ENCODE measurements around the gene AIG1. TPM values are rescaled to one million over a fixed set of nuclear protein-coding genes. Genes with fewer than 3 reads are reported as not detected.

AIG1 gene
- total and polyA plus RNA-seq, 4 donors = 32.4 to 72.3 (median 49.3) TPM

- no peaks in the 10 kb centered on the region for H3K9me3 ChIP-seq (ENCODE audit: control insufficient read depth, low read length)
- no peak for ATAC-seq (ENCODE audit: low FRiP score)
- no peak for DNase-seq
- no peaks in the 10 kb centered on the region for H3K27me3 ChIP-seq (ENCODE audit: control insufficient read depth in 1 of 2, insufficient read depth in 2 of 2, low read length in 1 of 2)
- intact Hi-C loops (cut with DNase I) = no loop called here
- no peaks in the 10 kb centered on the region for H3K36me3 ChIP-seq (ENCODE audit: control insufficient read depth in 1 of 2, insufficient read depth in 2 of 2, low read length in 1 of 2)
- no peak overlapping the region for H3K27ac ChIP-seq (ENCODE audit: low read depth in 1 of 2, low read length in 2 of 2)
- H3K4me1 ChIP-seq (ENCODE audit: control insufficient read depth in 1 of 2, insufficient read depth in 2 of 2, low read length in 2 of 2) = peaks cover 0 to 5% of the 10 kb centered on the region in 2 donors
- WGBS, 2 donors = 97 to 99% methylated on average over 1 of the region's 1 CpG
- H3K4me3 ChIP-seq (ENCODE audit: low read length in 2 of 2) = no peak overlapping the region
These were observed 132.9 kb downstream of the AIG1 start for GRCh38 chr6:143193571-143194094.

DNA sequence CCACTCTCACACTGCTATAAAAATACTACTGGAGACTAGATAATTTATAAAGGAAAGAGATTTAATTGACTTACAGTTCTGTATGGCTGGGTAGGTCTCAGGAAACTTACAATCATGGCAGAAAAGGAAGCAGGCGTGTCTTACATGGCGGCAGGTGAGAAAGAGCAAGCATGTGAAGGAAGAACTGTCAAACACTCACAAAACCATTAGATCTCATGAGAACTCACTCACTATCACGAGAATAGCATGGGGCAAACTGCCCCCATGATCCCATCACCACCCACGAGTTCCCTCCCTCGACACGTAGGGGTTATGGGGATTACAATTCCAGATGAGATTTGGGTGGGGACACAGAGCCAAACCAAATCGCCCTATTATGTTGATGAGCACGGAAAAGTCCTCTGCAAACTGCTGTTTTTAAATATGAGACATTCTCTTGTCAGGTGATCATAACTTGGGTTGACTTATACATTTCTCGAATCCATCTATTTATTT, 133.5 kb downstream of the AIG1 start:
- no peak for ATAC-seq (ENCODE audit: low FRiP score)
- intact Hi-C loops (cut with DNase I) = no loop called here
- no peak for DNase-seq
- H3K27me3 ChIP-seq (ENCODE audit: control insufficient read depth in 1 of 2, insufficient read depth in 2 of 2, low read length in 1 of 2) = no peaks in the 10 kb centered on the region
- H3K4me3 ChIP-seq (ENCODE audit: low read length in 2 of 2) = no peak overlapping the region
- no peaks in the 10 kb centered on the region for H3K9me3 ChIP-seq (ENCODE audit: control insufficient read depth, low read length)
- no peak overlapping the region for H3K27ac ChIP-seq (ENCODE audit: low read depth in 1 of 2, low read length in 2 of 2)
- H3K36me3 ChIP-seq (ENCODE audit: control insufficient read depth in 1 of 2, insufficient read depth in 2 of 2, low read length in 1 of 2) = no peaks in the 10 kb centered on the region
- peaks cover 0 to 5% of the 10 kb centered on the region in 2 donors for H3K4me1 ChIP-seq (ENCODE audit: control insufficient read depth in 1 of 2, insufficient read depth in 2 of 2, low read length in 2 of 2)
- WGBS, 2 donors = 97 to 99% methylated on average over 9 of the region's 9 CpGs

DNA sequence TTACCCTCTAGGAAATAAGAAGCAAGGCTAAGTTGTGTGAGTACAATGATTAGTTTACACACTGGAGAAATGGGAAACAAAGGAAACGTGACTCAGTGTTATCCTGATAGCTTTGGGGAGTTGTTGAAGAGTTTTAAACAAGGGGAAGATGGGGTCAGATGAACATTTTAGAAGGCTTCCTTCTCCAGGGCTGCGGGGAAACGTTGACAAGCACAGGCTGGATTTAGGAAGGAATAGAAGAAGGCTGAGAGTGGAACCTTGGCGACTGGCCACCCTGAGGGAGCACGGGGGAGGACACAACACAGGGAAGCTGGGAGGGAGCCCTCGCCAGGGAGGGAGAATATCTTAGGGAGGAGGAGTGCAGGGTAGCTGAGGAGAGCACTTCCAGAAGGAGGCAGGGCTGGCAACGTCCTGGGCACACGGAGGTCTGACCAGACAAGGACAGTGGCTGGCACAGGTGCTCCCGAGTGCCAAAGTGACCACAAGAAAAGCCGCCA, 134.7 kb downstream of the AIG1 start:
- intact Hi-C loops (cut with DNase I) = loop anchor here in 1 of 2 donors (5.0 kb wide), 1 partner anchor 133 kb away; the partner anchor contains the start of gene AIG1
- WGBS, 2 donors = 26 to 29% methylated on average over 10 of the region's 10 CpGs
- Histone ChIP-seq H3K36me3 (ENCODE audit: control insufficient read depth in 1 of 2, insufficient read depth in 2 of 2, low read length in 1 of 2) (no peaks in the 10 kb centered on the region), H3K27me3 (ENCODE audit: control insufficient read depth in 1 of 2, insufficient read depth in 2 of 2, low read length in 1 of 2) (no peaks in the 10 kb centered on the region), H3K27ac (ENCODE audit: low read depth in 1 of 2, low read length in 2 of 2) (no peak overlapping the region), H3K4me1 (ENCODE audit: control insufficient read depth in 1 of 2, insufficient read depth in 2 of 2, low read length in 2 of 2) (peaks cover 2 to 9% of the 10 kb centered on the region in 2 donors), H3K4me3 (ENCODE audit: low read length in 2 of 2) (no peak overlapping the region), H3K9me3 (ENCODE audit: control insufficient read depth, low read length) (no peaks in the 10 kb centered on the region)
- DNase-seq = peak in 1 of 2 donors; percentile 62
- no peak for ATAC-seq (ENCODE audit: low FRiP score)

GRCh38 chr6:143196525-143197225, 136.0 kb downstream of the AIG1 start:
- H3K27me3 ChIP-seq (ENCODE audit: control insufficient read depth in 1 of 2, insufficient read depth in 2 of 2, low read length in 1 of 2) = no peaks in the 10 kb centered on the region
- ATAC-seq (ENCODE audit: low FRiP score) (no peak), DNase-seq (no peak)
- intact Hi-C loops (cut with DNase I) = loop anchor here in 1 of 2 donors (5.0 kb wide), 1 partner anchor 134 kb away; the partner anchor contains the start of gene AIG1
- peaks cover 3 to 12% of the 10 kb centered on the region in 2 donors for H3K4me1 ChIP-seq (ENCODE audit: control insufficient read depth in 1 of 2, insufficient read depth in 2 of 2, low read length in 2 of 2)
- 75 to 80% methylated on average over 5 of the region's 5 CpGs for WGBS, 2 donors
- H3K9me3 ChIP-seq (ENCODE audit: control insufficient read depth, low read length) = no peaks in the 10 kb centered on the region
- no peaks in the 10 kb centered on the region for H3K36me3 ChIP-seq (ENCODE audit: control insufficient read depth in 1 of 2, insufficient read depth in 2 of 2, low read length in 1 of 2)
- H3K4me3 ChIP-seq (ENCODE audit: low read length in 2 of 2) = no peak overlapping the region
- H3K27ac ChIP-seq (ENCODE audit: low read depth in 1 of 2, low read length in 2 of 2) = no peak overlapping the region

DNA sequence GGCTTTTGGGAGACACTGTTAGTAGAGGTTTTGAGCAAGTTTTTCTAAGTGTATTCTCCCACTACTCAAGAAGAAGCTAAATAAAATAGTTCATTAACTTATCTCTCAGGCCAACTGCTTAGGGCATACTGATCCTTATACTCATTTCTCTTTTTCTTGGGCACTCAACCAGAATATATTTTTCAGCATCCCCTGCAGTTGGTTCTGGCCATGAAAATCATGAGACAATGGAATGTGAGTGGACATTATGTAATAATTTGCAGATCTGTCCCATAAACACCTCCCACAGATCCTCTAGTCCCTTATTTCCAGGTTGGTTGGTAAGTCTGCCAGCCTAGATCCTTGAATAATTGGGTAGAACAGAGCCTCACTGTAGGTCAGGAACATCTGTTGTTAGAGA, 136.7 kb downstream of the AIG1 start:
- H3K9me3 ChIP-seq (ENCODE audit: control insufficient read depth, low read length) = no peaks in the 10 kb centered on the region
- H3K27me3 ChIP-seq (ENCODE audit: control insufficient read depth in 1 of 2, insufficient read depth in 2 of 2, low read length in 1 of 2) = no peaks in the 10 kb centered on the region
- intact Hi-C loops (cut with DNase I) = loop anchor here in 1 of 2 donors (5.0 kb wide), 1 partner anchor 135 kb away; the partner anchor contains the start of gene AIG1
- H3K36me3 ChIP-seq (ENCODE audit: control insufficient read depth in 1 of 2, insufficient read depth in 2 of 2, low read length in 1 of 2) = no peaks in the 10 kb centered on the region
- ATAC-seq (ENCODE audit: low FRiP score) (no peak), DNase-seq (no peak)
- no peak overlapping the region for H3K4me3 ChIP-seq (ENCODE audit: low read length in 2 of 2)
- H3K4me1 ChIP-seq (ENCODE audit: control insufficient read depth in 1 of 2, insufficient read depth in 2 of 2, low read length in 2 of 2) = peaks cover 3 to 14% of the 10 kb centered on the region in 2 donors
- no peak overlapping the region for H3K27ac ChIP-seq (ENCODE audit: low read depth in 1 of 2, low read length in 2 of 2)

GRCh38 chr6:143198312-143198711, 137.6 kb downstream of the AIG1 start:
- Histone ChIP-seq H3K36me3 (ENCODE audit: control insufficient read depth in 1 of 2, insufficient read depth in 2 of 2, low read length in 1 of 2) (no peaks in the 10 kb centered on the region), H3K4me3 (ENCODE audit: low read length in 2 of 2) (no peak overlapping the region), H3K27ac (ENCODE audit: low read depth in 1 of 2, low read length in 2 of 2) (no peak overlapping the region), H3K4me1 (ENCODE audit: control insufficient read depth in 1 of 2, insufficient read depth in 2 of 2, low read length in 2 of 2) (peaks cover 3 to 14% of the 10 kb centered on the region in 2 donors), H3K27me3 (ENCODE audit: control insufficient read depth in 1 of 2, insufficient read depth in 2 of 2, low read length in 1 of 2) (no peaks in the 10 kb centered on the region), H3K9me3 (ENCODE audit: control insufficient read depth, low read length) (no peaks in the 10 kb centered on the region)
- intact Hi-C loops (cut with DNase I) = loop anchor here in 1 of 2 donors (5.0 kb wide), 1 partner anchor 136 kb away; the partner anchor contains the start of gene AIG1
- DNase-seq (no peak), ATAC-seq (ENCODE audit: low FRiP score) (no peak)
- WGBS, 2 donors = 60 to 61% methylated on average over 5 of the region's 5 CpGs

DNA sequence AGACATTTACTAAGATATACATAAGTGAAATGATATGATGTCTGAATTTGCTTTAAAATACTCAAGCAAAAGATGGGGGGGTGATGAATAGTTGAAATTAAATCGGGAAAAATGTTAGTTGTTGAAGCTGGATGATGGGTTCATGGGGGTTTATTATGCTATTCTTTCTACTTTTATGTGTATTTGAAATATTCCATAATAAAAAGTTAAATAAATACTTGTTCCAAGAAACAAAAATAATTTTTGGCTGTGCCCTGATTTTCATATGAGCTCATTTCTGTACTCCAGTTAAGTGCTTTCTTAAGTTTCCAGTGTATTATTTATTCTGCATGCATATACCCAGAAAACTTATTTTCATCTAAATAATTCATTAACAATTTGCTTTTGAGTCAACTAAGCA, 138.6 kb downstream of the AIG1 start:
- intact Hi-C loops (cut with DNase I) = loop anchor here in 1 of 2 donors (5.0 kb wide), 1 partner anchor 137 kb away; the partner anchor contains the start of gene AIG1

GRCh38 chr6:143200167-143200770, 139.6 kb downstream of the AIG1 start:
- Histone ChIP-seq H3K4me1 (ENCODE audit: control insufficient read depth in 1 of 2, insufficient read depth in 2 of 2, low read length in 2 of 2) (peaks cover 3 to 14% of the 10 kb centered on the region in 2 donors), H3K36me3 (ENCODE audit: control insufficient read depth in 1 of 2, insufficient read depth in 2 of 2, low read length in 1 of 2) (peaks cover 0 to 3% of the 10 kb centered on the region in 2 donors), H3K9me3 (ENCODE audit: control insufficient read depth, low read length) (peaks cover 2% of the 10 kb centered on the region), H3K27me3 (ENCODE audit: control insufficient read depth in 1 of 2, insufficient read depth in 2 of 2, low read length in 1 of 2) (no peaks in the 10 kb centered on the region), H3K4me3 (ENCODE audit: low read length in 2 of 2) (no peak overlapping the region), H3K27ac (ENCODE audit: low read depth in 1 of 2, low read length in 2 of 2) (no peak overlapping the region)
- ATAC-seq (ENCODE audit: low FRiP score) (peak; percentile 39), DNase-seq (no peak)
- intact Hi-C loops (cut with DNase I) = no loop called here
- 79 to 83% methylated on average over 6 of the region's 6 CpGs for WGBS, 2 donors

More for the DNA sequence above, 138.6 kb downstream of the AIG1 start:
- H3K36me3 ChIP-seq (ENCODE audit: control insufficient read depth in 1 of 2, insufficient read depth in 2 of 2, low read length in 1 of 2) = peaks cover 0 to 3% of the 10 kb centered on the region in 2 donors
- ATAC-seq (ENCODE audit: low FRiP score) (no peak), DNase-seq (no peak)
- H3K4me3 ChIP-seq (ENCODE audit: low read length in 2 of 2) = no peak overlapping the region
- peaks cover 3 to 14% of the 10 kb centered on the region in 2 donors for H3K4me1 ChIP-seq (ENCODE audit: control insufficient read depth in 1 of 2, insufficient read depth in 2 of 2, low read length in 2 of 2)
- 9 to 16% methylated on average over 1 of the region's 1 CpG for WGBS, 2 donors
- H3K27ac ChIP-seq (ENCODE audit: low read depth in 1 of 2, low read length in 2 of 2) = no peak overlapping the region
- no peaks in the 10 kb centered on the region for H3K27me3 ChIP-seq (ENCODE audit: control insufficient read depth in 1 of 2, insufficient read depth in 2 of 2, low read length in 1 of 2)
- peaks cover 2% of the 10 kb centered on the region for H3K9me3 ChIP-seq (ENCODE audit: control insufficient read depth, low read length)
